ENCODE measurements around the gene OR2Z1.

GRCh38 chr19:8678244-8678807 lies 43.1 kb upstream of the OR2Z1 start:
- no peak for TF ChIP-seq CTCF (IDR thresholded peaks at IDR 0.05)
- no peak for TF ChIP-seq POLR2A (IDR thresholded peaks at IDR 0.05)
